Loucy (cell line): ENCODE measurements around the gene CD24.

Experiments used
- H2AFZ ChIP-seq: fragments of 200-600 bp; sonication (generic); 2 replicates; pipeline ENCODE4 v1.6.0; 2016; ENCODE audit warnings: antibody characterized with exemption, mild to moderate bottlenecking, low read length, moderate library complexity
- H3F3A ChIP-seq: fragments of 200-600 bp; 2 replicates; pipeline ENCODE4 v1.6.0; 2016; ENCODE audit warnings: antibody characterized with exemption, low read depth, mild to moderate bottlenecking
- H3K27me3 ChIP-seq: fragments of 200-600 bp; sonication (generic); 2 replicates; pipeline ENCODE4 v1.6.1; 2014; ENCODE audit warnings: low read length, mild to moderate bottlenecking; ENCODE audit not compliant: insufficient read depth, poor library complexity, severe bottlenecking
- H3K36me3 ChIP-seq: fragments of 200-600 bp; sonication (generic); 2 replicates; pipeline ENCODE4 v1.6.1; 2016; ENCODE audit warnings: low read length; ENCODE audit not compliant: insufficient read depth
- H3K4me1 ChIP-seq: fragments of 200-600 bp; sonication (generic); 2 replicates; pipeline ENCODE4 v1.5.1; 2014; ENCODE audit warnings: low read length, mild to moderate bottlenecking; ENCODE audit not compliant: insufficient read depth, poor library complexity, severe bottlenecking
- H3K4me2 ChIP-seq: fragments of 200-600 bp; sonication (generic); 2 replicates; pipeline ENCODE4 v1.6.0; 2014; ENCODE audit warnings: antibody characterized with exemption, low read length, low read depth, mild to moderate bottlenecking; ENCODE audit not compliant: poor library complexity, severe bottlenecking
- H3K4me3 ChIP-seq: fragments of 200-600 bp; sonication (generic); 2 replicates; pipeline ENCODE4 v1.5.1; 2014; ENCODE audit warnings: low read length, mild to moderate bottlenecking, mixed read lengths; ENCODE audit not compliant: poor library complexity, severe bottlenecking
- H3K79me2 ChIP-seq: fragments of 200-600 bp; sonication (generic); 2 replicates; pipeline ENCODE4 v1.6.1; 2014; ENCODE audit warnings: low read length; ENCODE audit not compliant: insufficient read depth
- H3K9ac ChIP-seq: fragments of 200-600 bp; sonication (generic); 2 replicates; pipeline ENCODE4 v1.6.0; 2014; ENCODE audit warnings: mild to moderate bottlenecking, low read depth, low read length, moderate library complexity; ENCODE audit not compliant: poor library complexity, severe bottlenecking
- H3K9me2 ChIP-seq: fragments of 200-600 bp; sonication (generic); replicated peaks from 2 replicates; pipeline ENCODE4 v1.6.1; 2016; ENCODE audit warnings: low read depth, low read length, mixed read lengths
- H3K9me3 ChIP-seq: fragments of 200-600 bp; sonication (generic); 2 replicates; pipeline ENCODE4 v1.6.1; 2014; ENCODE audit warnings: mild to moderate bottlenecking, antibody characterized with exemption, low read length, low read depth; ENCODE audit not compliant: insufficient read depth
- H4K20me1 ChIP-seq: fragments of 200-600 bp; sonication (generic); 2 replicates; pipeline ENCODE4 v1.6.0; 2014; ENCODE audit warnings: antibody characterized with exemption, low read length, mild to moderate bottlenecking; ENCODE audit not compliant: insufficient read depth, poor library complexity, severe bottlenecking
- EZH2phosphoT487 ChIP-seq: fragments of 200-600 bp; IDR thresholded peaks from 2 replicates; pipeline ENCODE4 v1.6.1; 2018; ENCODE audit warnings: antibody characterized with exemption, mild to moderate bottlenecking, moderate library complexity, borderline replicate concordance
- TF ChIP-seq, protein P1 (sequence below): fragments of 200-600 bp; sonication (generic); conservative IDR thresholded peaks from 2 replicates; pipeline ENCODE4 v1.5.1; 2014; ENCODE audit warnings: mild to moderate bottlenecking, antibody characterized with exemption, low read length

CD24 gene

DNA sequence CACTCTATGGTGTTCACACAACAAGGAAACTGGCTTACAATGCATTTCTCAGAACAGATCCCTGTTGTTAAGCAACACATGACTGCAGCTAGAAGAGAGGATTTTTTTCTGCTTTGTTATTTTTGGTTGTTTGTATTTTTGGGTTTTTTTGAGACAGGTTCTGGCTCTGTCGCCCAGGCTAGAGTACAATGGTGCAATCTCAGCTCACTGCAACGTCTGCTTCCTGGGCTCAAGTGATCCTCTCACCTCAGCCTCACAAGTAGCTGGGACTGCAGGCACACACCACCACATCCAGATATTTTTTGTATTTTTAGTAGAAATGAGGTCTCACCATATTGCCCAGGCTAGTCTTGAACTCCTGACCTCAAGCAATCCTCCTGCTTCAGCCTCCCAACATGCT is 12.7 kb downstream of the CD24 start:
- no peaks in the 10 kb centered on the region for H3K9me2 ChIP-seq
- no peak overlapping the region for H2AFZ ChIP-seq
- H3K27me3 ChIP-seq: no peaks in the 10 kb centered on the region
- TF ChIP-seq EZH2phosphoT487: no peak
- TF ChIP-seq, protein P1, sequence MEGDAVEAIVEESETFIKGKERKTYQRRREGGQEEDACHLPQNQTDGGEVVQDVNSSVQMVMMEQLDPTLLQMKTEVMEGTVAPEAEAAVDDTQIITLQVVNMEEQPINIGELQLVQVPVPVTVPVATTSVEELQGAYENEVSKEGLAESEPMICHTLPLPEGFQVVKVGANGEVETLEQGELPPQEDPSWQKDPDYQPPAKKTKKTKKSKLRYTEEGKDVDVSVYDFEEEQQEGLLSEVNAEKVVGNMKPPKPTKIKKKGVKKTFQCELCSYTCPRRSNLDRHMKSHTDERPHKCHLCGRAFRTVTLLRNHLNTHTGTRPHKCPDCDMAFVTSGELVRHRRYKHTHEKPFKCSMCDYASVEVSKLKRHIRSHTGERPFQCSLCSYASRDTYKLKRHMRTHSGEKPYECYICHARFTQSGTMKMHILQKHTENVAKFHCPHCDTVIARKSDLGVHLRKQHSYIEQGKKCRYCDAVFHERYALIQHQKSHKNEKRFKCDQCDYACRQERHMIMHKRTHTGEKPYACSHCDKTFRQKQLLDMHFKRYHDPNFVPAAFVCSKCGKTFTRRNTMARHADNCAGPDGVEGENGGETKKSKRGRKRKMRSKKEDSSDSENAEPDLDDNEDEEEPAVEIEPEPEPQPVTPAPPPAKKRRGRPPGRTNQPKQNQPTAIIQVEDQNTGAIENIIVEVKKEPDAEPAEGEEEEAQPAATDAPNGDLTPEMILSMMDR: no peak
- H3K9ac ChIP-seq: no peak overlapping the region
- no peaks in the 10 kb centered on the region for H4K20me1 ChIP-seq
- no peak overlapping the region for H3K4me3 ChIP-seq
- H3K9me3 ChIP-seq: no peaks in the 10 kb centered on the region
- H3F3A ChIP-seq: no peaks in the 10 kb centered on the region
- no peak overlapping the region for H3K4me2 ChIP-seq
- H3K36me3 ChIP-seq: no peaks in the 10 kb centered on the region
- no peaks in the 10 kb centered on the region for H3K4me1 ChIP-seq
- no peaks in the 10 kb centered on the region for H3K79me2 ChIP-seq

DNA sequence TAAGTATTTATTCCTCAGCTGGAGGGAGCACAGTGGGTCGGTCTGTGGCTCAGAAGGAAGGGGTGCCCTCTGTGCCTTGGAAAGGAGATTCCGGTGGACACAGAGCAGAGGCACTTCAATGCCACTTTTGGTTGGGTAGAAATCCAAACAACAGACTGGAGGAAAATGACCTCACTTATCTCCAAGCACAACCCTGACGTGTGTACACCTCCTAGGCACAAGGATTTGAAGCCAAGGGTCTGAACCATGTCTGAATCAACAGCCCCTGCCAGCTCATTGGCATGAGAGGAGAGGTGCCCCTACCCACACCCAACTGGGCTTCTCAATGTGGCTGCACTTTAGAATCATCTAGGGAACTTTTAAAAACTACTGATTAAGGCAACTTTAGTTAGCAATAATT is 13.4 kb downstream of the CD24 start:
- Histone ChIP-seq H3K36me3 (no peaks in the 10 kb centered on the region), H3K4me1 (no peaks in the 10 kb centered on the region), H3K27me3 (no peaks in the 10 kb centered on the region), H3K9ac (no peak overlapping the region), H3F3A (no peaks in the 10 kb centered on the region), H3K4me2 (no peak overlapping the region), H3K4me3 (no peak overlapping the region), H3K9me3 (no peaks in the 10 kb centered on the region), H4K20me1 (no peaks in the 10 kb centered on the region), H3K9me2 (no peaks in the 10 kb centered on the region), H3K79me2 (no peaks in the 10 kb centered on the region), H2AFZ (no peak overlapping the region)
- no peak for TF ChIP-seq EZH2phosphoT487
- TF ChIP-seq, protein P1: no peak

DNA sequence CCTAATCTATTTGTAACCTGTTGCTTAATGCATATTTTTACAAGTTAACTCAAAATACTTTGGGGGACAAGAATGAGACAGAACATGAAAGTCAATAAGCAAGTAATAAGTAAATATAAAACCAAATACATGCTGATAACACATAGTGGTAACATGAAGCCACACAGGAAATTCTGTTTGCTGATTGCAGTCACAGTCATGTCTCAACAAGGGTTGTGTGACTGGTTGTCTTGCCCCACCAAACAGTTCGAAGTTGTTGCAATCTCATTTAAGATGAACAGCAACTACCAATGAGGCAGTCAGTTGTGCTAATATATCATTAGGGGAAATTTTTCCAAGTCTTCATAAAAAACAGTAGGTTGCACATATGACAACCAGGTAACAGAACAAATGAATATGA is 14.5 kb downstream of the CD24 start:
- H3F3A ChIP-seq: no peaks in the 10 kb centered on the region
- no peak overlapping the region for H3K9ac ChIP-seq
- H3K4me2 ChIP-seq: no peak overlapping the region
- no peaks in the 10 kb centered on the region for H3K27me3 ChIP-seq
- H3K79me2 ChIP-seq: no peaks in the 10 kb centered on the region
- TF ChIP-seq EZH2phosphoT487: no peak
- TF ChIP-seq, protein P1: no peak
- no peaks in the 10 kb centered on the region for H3K9me2 ChIP-seq
- no peaks in the 10 kb centered on the region for H4K20me1 ChIP-seq
- no peaks in the 10 kb centered on the region for H3K4me1 ChIP-seq
- no peaks in the 10 kb centered on the region for H3K9me3 ChIP-seq
- H2AFZ ChIP-seq: no peak overlapping the region
- H3K4me3 ChIP-seq: no peak overlapping the region
- no peaks in the 10 kb centered on the region for H3K36me3 ChIP-seq
